Measurements from ENCODE around the gene RPLP1. TPM values are rescaled to one million over a fixed set of nuclear protein-coding genes. Genes with fewer than 3 reads are reported as not detected.

RPLP1 gene
- total and polyA plus RNA-seq, 4 donors, result 45.2 to 765 (median 319) TPM

DNA sequence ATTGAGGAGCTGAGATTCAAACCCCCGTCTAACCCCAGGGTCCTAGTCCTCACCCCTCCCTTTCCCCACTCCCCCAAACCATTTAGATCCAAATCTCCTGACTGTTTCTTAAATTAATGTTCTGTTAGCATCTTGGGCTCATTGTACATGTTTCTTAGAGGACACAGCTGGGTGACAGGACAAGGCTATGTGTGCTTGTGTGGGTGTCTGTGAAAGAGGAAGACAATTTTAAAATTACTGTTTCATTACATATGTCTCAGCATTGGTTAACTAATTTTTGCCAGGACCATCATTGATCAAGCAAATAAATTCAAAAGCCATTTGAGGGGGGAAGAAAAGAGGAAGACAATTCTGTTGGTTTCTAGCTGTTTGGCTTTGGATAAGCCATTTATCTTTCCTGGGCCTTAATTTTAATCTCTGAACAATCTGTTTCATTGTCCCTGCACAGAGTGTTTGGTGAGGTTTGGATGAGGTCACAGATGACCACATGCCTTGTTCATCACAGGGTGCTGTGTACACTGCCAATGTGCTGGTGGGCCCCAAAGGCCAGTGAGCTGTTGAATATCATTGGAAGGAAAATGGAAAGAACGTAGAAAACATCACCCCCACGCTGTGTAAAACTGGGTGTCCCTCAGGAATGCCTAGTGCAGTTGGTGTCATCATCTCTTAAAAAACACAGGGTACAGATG is 51.9 kb downstream of the RPLP1 start:
- DNase-seq (ENCODE audit: low spot score), result no peak
- H3K4me3 ChIP-seq (ENCODE audit: low read depth in 1 of 3, low read length in 3 of 3), result no peak overlapping the region
- 85% methylated on average over 3 of the region's 3 CpGs for WGBS
- H3K27me3 ChIP-seq (ENCODE audit: control insufficient read depth in 4 of 4, insufficient read depth in 4 of 4, low read length in 3 of 4), result no peaks in the 10 kb centered on the region
- H3K9ac ChIP-seq (ENCODE audit: low read depth in 1 of 2, low read length in 2 of 2), result no peak overlapping the region
- no peaks in the 10 kb centered on the region for H3K9me3 ChIP-seq (ENCODE audit: control insufficient read depth in 4 of 4, low read length in 3 of 4)
- no peak overlapping the region for H3K27ac ChIP-seq (ENCODE audit: low read depth in 1 of 2, low read length in 2 of 2)
- no peaks in the 10 kb centered on the region for H3K36me3 ChIP-seq (ENCODE audit: control insufficient read depth in 4 of 4, insufficient read depth in 3 of 4, low read depth in 1 of 4, low read length in 3 of 4)
- TF ChIP-seq HNF4A (conservative IDR thresholded peaks at IDR 0.05) (no peak), YY1 (IDR thresholded peaks at IDR 0.05) (no peak), JUND (IDR thresholded peaks at IDR 0.05) (no peak), HNF4G (IDR thresholded peaks at IDR 0.05) (no peak), ZBTB33 (IDR thresholded peaks at IDR 0.05) (no peak), MAX (IDR thresholded peaks at IDR 0.05) (no peak), EGR1 (IDR thresholded peaks at IDR 0.05; ENCODE audit: low read depth in 2 of 2) (no peak), REST (IDR thresholded peaks at IDR 0.05) (no peak), TAF1 (conservative IDR thresholded peaks at IDR 0.05) (no peak), NR2F2 (IDR thresholded peaks at IDR 0.05) (no peak), GABPA (IDR thresholded peaks at IDR 0.05 in 1 of 2, conservative IDR thresholded peaks at IDR 0.05 in 1 of 2) (no peak), FOXA1 (IDR thresholded peaks at IDR 0.05) (no peak)
- TF ChIP-seq, protein P1, sequence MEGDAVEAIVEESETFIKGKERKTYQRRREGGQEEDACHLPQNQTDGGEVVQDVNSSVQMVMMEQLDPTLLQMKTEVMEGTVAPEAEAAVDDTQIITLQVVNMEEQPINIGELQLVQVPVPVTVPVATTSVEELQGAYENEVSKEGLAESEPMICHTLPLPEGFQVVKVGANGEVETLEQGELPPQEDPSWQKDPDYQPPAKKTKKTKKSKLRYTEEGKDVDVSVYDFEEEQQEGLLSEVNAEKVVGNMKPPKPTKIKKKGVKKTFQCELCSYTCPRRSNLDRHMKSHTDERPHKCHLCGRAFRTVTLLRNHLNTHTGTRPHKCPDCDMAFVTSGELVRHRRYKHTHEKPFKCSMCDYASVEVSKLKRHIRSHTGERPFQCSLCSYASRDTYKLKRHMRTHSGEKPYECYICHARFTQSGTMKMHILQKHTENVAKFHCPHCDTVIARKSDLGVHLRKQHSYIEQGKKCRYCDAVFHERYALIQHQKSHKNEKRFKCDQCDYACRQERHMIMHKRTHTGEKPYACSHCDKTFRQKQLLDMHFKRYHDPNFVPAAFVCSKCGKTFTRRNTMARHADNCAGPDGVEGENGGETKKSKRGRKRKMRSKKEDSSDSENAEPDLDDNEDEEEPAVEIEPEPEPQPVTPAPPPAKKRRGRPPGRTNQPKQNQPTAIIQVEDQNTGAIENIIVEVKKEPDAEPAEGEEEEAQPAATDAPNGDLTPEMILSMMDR (IDR thresholded peaks at IDR 0.05; ENCODE audit: low read depth, low read length, missing input control), result no peak
- no peaks in the 10 kb centered on the region for H3K4me1 ChIP-seq (ENCODE audit: control insufficient read depth in 4 of 4, insufficient read depth in 4 of 4, low read length in 3 of 4)

Small RNA genes within 50 kb of the gene (small RNA-seq; reads per million reads assigned to genes)
- gene RF00012, result not detected

Other genes starting within 250 kb of the RPLP1 start
- gene PAQR5, start 153.9 kb upstream of the RPLP1 start, total RNA-seq, result 1 to 10 TPM in 1 of 2 donors, under 1 TPM in 1; 0.19 to 1.1 TPM
- under 1 TPM; 0.22 to 0.85 TPM for gene PAQR5, start 153.9 kb upstream of the RPLP1 start, polyA plus RNA-seq
- 10 to 100 TPM in 1 of 2 donors, under 1 TPM in 1; 0.25 to 32.8 TPM for gene KIF23, start 38.5 kb upstream of the RPLP1 start, total RNA-seq
- gene KIF23, start 38.5 kb upstream of the RPLP1 start, polyA plus RNA-seq, result 1 to 10 TPM in 1 of 2 donors, under 1 TPM in 1; 0.88 to 1.2 TPM